HepG2 (cell line): ENCODE results near the gene DLL4. TPM values are rescaled to one million over a fixed set of nuclear protein-coding genes. Genes with fewer than 3 reads are reported as not detected.
A peak's percentile ranks its signal among the peaks of the same experiment; 100 is the strongest.

Source experiments
- ASH2L ChIP-seq: fragments of 300-600, 200-600 bp; sonication (generic); IDR thresholded peaks from 2 replicates; pipeline ENCODE4 v1.7.0; 2017; ENCODE audit warnings: low read depth, mild to moderate bottlenecking, moderate library complexity, mixed read lengths, low read length; ENCODE audit not compliant: insufficient read length
- BORCS8-MEF2B ChIP-seq: sonication (generic); formaldehyde crosslinking; IDR thresholded peaks from 2 replicates; pipeline ENCODE4 v1.8.0; 2022; ENCODE audit warnings: mild to moderate bottlenecking, missing genetic modification reagents
- HHEX ChIP-seq: IDR thresholded peaks from 2 replicates; pipeline ENCODE4 v1.6.1; 2016; ENCODE audit warnings: control low read depth
- JUND ChIP-seq: sonication (generic); formaldehyde crosslinking; IDR thresholded peaks from 2 replicates; pipeline ENCODE4 v1.8.0; 2022; ENCODE audit warnings: mild to moderate bottlenecking, missing genetic modification reagents
- NR2F1 ChIP-seq, 2 experiments: fragments of 450-650 bp in 1 of 2; formaldehyde crosslinking in 1 of 2; IDR thresholded peaks; 2 replicates each; pipeline versions ENCODE4 v1.5.0 to v1.6.1; 2016 to 2020; ENCODE audit warnings: mild to moderate bottlenecking in 1 of 2, missing compliant biosample characterization in 1 of 2, missing genetic modification reagents in 1 of 2, moderate library complexity in 1 of 2
- PAWR ChIP-seq: sonication (generic); formaldehyde crosslinking; IDR thresholded peaks from 2 replicates; pipeline ENCODE4 v1.4.0; 2020; ENCODE audit warnings: missing genetic modification reagents, mild to moderate bottlenecking, borderline replicate concordance
- PCBP2 ChIP-seq: fragments of 200-400 bp; formaldehyde crosslinking; optimal IDR thresholded peaks from 2 replicates; pipeline ENCODE3; 2018; ENCODE audit warnings: low read length, low read depth; ENCODE audit not compliant: poor library complexity, severe bottlenecking
- PLSCR1 ChIP-seq: sonication (generic); formaldehyde crosslinking; IDR thresholded peaks from 2 replicates; pipeline ENCODE4 v1.5.0; 2020; ENCODE audit warnings: missing genetic modification reagents, mild to moderate bottlenecking, borderline replicate concordance
- RXRA ChIP-seq: sonication (generic); formaldehyde crosslinking; IDR thresholded peaks from 2 replicates; pipeline ENCODE4 v1.5.1; 2020; ENCODE audit warnings: missing genetic modification reagents
- SNAPC5 ChIP-seq: sonication (generic); formaldehyde crosslinking; IDR thresholded peaks from 2 replicates; pipeline ENCODE4 v1.8.1; 2023; ENCODE audit warnings: mild to moderate bottlenecking, missing genetic modification reagents, borderline replicate concordance
- XBP1 ChIP-seq: sonication (generic); formaldehyde crosslinking; IDR thresholded peaks from 2 replicates; pipeline ENCODE4 v1.5.0; 2020; ENCODE audit warnings: missing genetic modification reagents
- ZEB1 ChIP-seq: IDR thresholded peaks from 2 replicates; pipeline ENCODE4 v1.6.1; 2012; ENCODE audit warnings: mild to moderate bottlenecking, low read depth, inconsistent platforms; ENCODE audit not compliant: insufficient replicate concordance
- ZGPAT ChIP-seq: IDR thresholded peaks from 2 replicates; pipeline ENCODE4 v1.6.1; 2016; ENCODE audit warnings: mild to moderate bottlenecking
- ZKSCAN5 ChIP-seq: sonication (generic); formaldehyde crosslinking; IDR thresholded peaks from 2 replicates; pipeline ENCODE4 v1.5.1; 2020; ENCODE audit warnings: mild to moderate bottlenecking, missing genetic modification reagents
- ZNF275 ChIP-seq: sonication (generic); formaldehyde crosslinking; IDR thresholded peaks from 2 replicates; pipeline ENCODE4 v1.8.0; 2022; ENCODE audit warnings: missing genetic modification reagents, mild to moderate bottlenecking, inconsistent platforms, borderline replicate concordance
- ZNF501 ChIP-seq: sonication (generic); formaldehyde crosslinking; IDR thresholded peaks from 2 replicates; pipeline ENCODE4 v1.5.1; 2020; ENCODE audit warnings: mild to moderate bottlenecking, moderate library complexity, missing genetic modification reagents
- ZNF543 ChIP-seq: sonication (generic); formaldehyde crosslinking; IDR thresholded peaks from 2 replicates; pipeline ENCODE4 v1.4.0; 2020; ENCODE audit warnings: mild to moderate bottlenecking, missing genetic modification reagents
- ZNF556 ChIP-seq: sonication (generic); formaldehyde crosslinking; IDR thresholded peaks from 2 replicates; pipeline ENCODE4 v1.4.0; 2020; ENCODE audit warnings: mild to moderate bottlenecking, missing genetic modification reagents, borderline replicate concordance
- ZNF563 ChIP-seq: sonication (generic); formaldehyde crosslinking; IDR thresholded peaks from 2 replicates; pipeline ENCODE4 v1.8.0; 2022; ENCODE audit warnings: mild to moderate bottlenecking, moderate library complexity, missing genetic modification reagents
- ZNF629 ChIP-seq: sonication (generic); formaldehyde crosslinking; conservative IDR thresholded peaks from 2 replicates; pipeline ENCODE4 v1.5.0; 2020; ENCODE audit warnings: missing genetic modification reagents
- ZNF710 ChIP-seq: sonication (generic); formaldehyde crosslinking; IDR thresholded peaks from 2 replicates; pipeline ENCODE4 v1.5.0; 2020; ENCODE audit warnings: mild to moderate bottlenecking, missing genetic modification reagents, borderline replicate concordance
- ZNF746 ChIP-seq: sonication (generic); formaldehyde crosslinking; IDR thresholded peaks from 2 replicates; pipeline ENCODE4 v1.8.0; 2022; ENCODE audit warnings: mild to moderate bottlenecking, missing genetic modification reagents
- ZNF790 ChIP-seq: sonication (generic); formaldehyde crosslinking; IDR thresholded peaks from 2 replicates; pipeline ENCODE4 v1.8.0; 2022; ENCODE audit warnings: missing genetic modification reagents, mild to moderate bottlenecking, borderline replicate concordance
- polyA plus RNA-seq, 8 experiments: library from polyadenylated mRNA; depleted of rRNA in 3 of 8; stranded (reverse) in 7 of 8; unstranded in 1 of 8; fragments of >200 nt; fragmentation: Illumina TruSeq in 4 of 8; extraction: Trizol in 4 of 8; gene quantifications; 2 replicates each; pipeline versions ENCODE4 v1.2.1 to v1.2.3, GENCODE V29; 2011 to 2016; ENCODE audit warnings: low read depth in 4 of 8, missing spikeins in 1 of 8, mixed read lengths in 1 of 8; ENCODE audit not compliant: insufficient read depth in 1 of 8
- total RNA-seq, 5 experiments: library from RNA; depleted of rRNA; stranded (reverse); fragments of >200 nt; fragmentation: Illumina TruSeq; extraction: Trizol; gene quantifications; 2 replicates each; pipeline ENCODE4 v1.2.3, GENCODE V29; 2016; ENCODE audit warnings: low read depth in 1 of 5

Gene DLL4
- total and polyA plus RNA-seq, 2 of the 13 experiments (the other 11 are each of a cell fraction or from before 2014, with no cell fraction given), result 0.20 to 0.25 TPM

- no peak; the same call in 1 of the 2 replicates for TF ChIP-seq ZNF710
- no peak for TF ChIP-seq ZNF543
- TF ChIP-seq ZNF563, result no peak
- TF ChIP-seq XBP1 (CRISPR knock-in tag), result no peak
- TF ChIP-seq ZKSCAN5 (CRISPR knock-in tag), result no peak
- no peak for TF ChIP-seq ZNF556 (CRISPR knock-in tag)
- TF ChIP-seq BORCS8-MEF2B (CRISPR knock-in tag), result peak; percentile 38; the same call in 1 of the 2 replicates
- 0 out of 2 replicates have a peak, but pooled peaks have one; percentile 15 for TF ChIP-seq ZNF501 (CRISPR knock-in tag)
- TF ChIP-seq ZNF629 (CRISPR knock-in tag), result no peak
- TF ChIP-seq ASH2L, result no peak
- no peak for TF ChIP-seq HHEX (CRISPR knock-in tag)
- TF ChIP-seq ZNF790, result no peak
- TF ChIP-seq PLSCR1, result no peak
- TF ChIP-seq ZNF275 (CRISPR knock-in tag), result no peak
- 0 out of 2 replicates have a peak, but pooled peaks have one; percentile 36 for TF ChIP-seq JUND (CRISPR knock-in tag)
- TF ChIP-seq ZNF746 (CRISPR knock-in tag), result peak; percentile 17; the same call in 1 of the 2 replicates
- peak; percentile 50; the same call in 1 of the 2 replicates for TF ChIP-seq ZGPAT
- TF ChIP-seq PAWR (CRISPR knock-in tag), result no peak
- TF ChIP-seq PCBP2, result no peak
- TF ChIP-seq ZEB1, result peak; percentile 48
- no peak for TF ChIP-seq SNAPC5 (CRISPR knock-in tag)
- no peak for TF ChIP-seq NR2F1 (CRISPR knock-in tag; IDR thresholded peaks at IDR 0.05)
- peak; percentile 33; the same call in 1 of the 2 replicates for TF ChIP-seq RXRA (CRISPR knock-in tag)
These were observed 22.8 kb upstream of the DLL4 start (continued) for GRCh38 chr15:40906091-40906990.
